DND-41 (cell line): Measurements from ENCODE around the gene PDS5A.

Experiments used
- CTCF ChIP-seq: IDR thresholded peaks from 2 replicates; pipeline ENCODE4 v1.5.1; 2012; ENCODE audit warnings: borderline replicate concordance, low read length, moderate library complexity, mild to moderate bottlenecking; ENCODE audit not compliant: poor library complexity, severe bottlenecking; ENCODE audit errors: extremely low read depth
- EZH2 ChIP-seq: IDR thresholded peaks from 3 replicates; pipeline ENCODE4 v1.6.1; 2012; ENCODE audit warnings: borderline replicate concordance, low read depth, mild to moderate bottlenecking, moderate library complexity, low read length, inconsistent platforms; ENCODE audit not compliant: severe bottlenecking

GRCh38 chr4:39825090-39825489, 152.6 kb downstream of the PDS5A start:
- TF ChIP-seq EZH2 (no peak), CTCF (no peak)
